Measurements from ENCODE around the gene ABCB9.
A peak's percentile ranks its signal among the peaks of the same experiment; 100 is the strongest.

The ABCB9 gene

DNA sequence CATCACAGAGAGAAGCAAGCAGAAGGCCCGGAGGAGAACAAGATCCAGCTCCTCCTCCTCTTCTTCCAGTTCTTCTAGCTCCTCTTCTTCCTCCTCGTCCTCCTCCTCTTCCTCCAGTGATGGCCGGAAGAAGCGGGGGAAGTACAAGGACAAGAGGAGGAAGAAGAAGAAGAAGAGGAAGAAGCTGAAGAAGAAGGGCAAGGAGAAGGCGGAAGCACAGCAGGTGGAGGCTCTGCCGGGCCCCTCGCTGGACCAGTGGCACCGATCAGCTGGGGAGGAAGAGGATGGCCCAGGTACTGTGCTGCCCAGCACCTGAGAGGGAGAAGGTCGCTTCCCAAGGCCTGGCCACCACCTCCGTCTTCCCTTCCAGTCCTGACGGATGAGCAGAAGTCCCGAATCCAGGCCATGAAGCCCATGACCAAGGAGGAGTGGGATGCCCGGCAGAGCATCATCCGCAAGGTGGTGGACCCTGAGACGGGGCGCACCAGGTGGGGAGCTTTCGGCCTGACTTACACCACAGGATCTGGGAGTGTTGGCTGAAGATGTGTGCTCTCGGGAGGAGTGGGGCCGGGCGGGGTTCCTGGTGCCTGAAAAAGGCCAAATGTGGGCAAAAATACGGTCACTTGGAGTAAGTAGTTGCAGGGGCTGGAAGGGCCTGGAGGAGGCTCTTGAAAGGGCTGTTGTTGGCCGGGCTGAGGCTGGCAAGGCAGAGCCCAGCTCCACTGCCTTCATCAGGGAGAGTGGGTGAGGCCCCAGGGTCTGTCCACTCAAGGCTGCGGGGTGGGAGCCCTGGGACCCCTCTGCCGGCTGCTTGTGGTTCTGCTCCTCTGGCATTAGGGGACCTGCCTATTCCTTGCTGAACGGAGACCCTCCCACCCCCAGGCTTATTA is 15.6 kb upstream of the ABCB9 start:
- no peak for DNase-seq (ENCODE audit: low read depth, low spot score)

DNA sequence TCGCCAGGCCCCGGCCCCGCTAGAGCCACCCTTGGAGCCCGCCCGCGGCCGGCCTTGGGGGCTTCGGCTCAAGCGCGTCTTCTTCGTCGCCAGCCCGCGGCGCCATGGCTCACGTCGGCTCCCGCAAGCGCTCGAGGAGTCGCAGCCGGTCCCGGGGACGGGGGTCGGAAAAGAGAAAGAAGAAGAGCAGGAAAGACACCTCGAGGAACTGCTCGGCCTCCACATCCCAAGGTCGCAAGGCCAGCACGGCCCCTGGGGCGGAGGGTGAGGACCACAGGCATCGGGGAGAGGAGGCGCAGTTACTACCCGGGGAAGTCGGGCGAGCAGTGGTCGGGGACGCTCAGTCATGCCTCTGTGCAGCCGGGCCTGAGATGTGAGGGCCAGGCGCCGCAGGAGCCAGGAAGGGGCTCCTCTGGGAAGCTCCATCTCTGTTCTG is 14.8 kb upstream of the ABCB9 start:
- DNase-seq (ENCODE audit: low read depth, low spot score) = no peak

DNA sequence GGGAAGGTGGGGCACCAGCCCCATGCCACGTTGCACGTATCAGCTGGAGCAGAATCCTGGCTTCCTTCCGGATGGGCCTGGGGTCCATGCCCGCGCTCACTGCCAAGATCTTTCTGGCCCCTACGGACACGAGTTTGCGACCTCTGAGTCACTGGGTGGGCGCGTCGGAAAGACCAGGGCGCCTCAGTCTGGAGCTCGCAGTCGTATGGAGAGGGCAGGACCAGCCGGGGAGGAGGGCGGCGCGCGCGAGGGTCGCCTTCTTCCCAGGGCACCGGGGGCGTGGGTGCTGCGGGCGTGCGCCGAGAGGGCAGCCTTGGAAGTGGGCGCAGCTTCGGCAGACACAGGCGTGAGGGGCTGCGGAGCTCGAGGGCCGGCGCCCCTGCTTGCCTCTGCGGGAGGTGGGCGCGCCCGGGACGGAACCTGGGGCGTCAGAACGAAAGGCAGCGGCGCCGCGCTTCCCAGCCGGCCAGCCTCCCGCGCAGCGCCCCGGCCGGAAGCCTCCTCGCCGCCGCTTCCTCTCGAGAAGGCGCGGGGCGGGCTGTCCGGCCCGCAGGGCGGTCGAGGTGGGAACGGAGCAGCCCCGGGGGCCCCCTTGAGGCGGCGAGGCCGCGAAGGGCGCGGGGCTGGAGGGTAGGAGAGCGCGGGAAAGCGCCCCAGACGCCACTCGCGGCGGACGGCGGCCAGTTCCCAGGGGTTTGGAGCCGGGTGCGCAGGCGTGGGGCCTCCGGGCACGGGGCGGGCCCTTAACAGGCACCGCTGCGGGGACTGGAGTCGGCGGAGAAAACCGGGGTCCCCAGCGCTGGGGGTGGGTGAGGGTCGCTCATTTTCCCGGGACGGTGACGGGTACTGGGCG is 14.1 kb upstream of the ABCB9 start, which contains the start of gene ARL6IP4:
ARL6IP4 (plus strand) TSS at position 499 of the 853 bp plus-strand sequence. CDS start 459 bp downstream, outside the sequence.
- DNase-seq (ENCODE audit: low read depth, low spot score) = no peak

DNA sequence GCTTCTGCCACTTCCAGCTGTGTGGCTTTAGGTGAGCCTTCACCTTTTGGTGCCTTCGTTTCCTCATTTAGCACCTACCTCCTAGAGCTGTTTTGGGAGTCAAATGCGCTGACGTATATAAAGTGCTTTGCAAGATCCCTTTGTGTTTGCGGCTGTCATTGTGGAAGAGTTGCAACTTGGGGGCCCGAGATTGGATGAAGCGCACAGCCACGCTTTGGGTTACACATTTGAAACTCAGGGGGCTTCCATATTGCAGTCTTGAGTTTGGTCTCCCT is 13.6 kb upstream of the ABCB9 start:
- DNase-seq (ENCODE audit: low read depth, low spot score) = no peak

DNA sequence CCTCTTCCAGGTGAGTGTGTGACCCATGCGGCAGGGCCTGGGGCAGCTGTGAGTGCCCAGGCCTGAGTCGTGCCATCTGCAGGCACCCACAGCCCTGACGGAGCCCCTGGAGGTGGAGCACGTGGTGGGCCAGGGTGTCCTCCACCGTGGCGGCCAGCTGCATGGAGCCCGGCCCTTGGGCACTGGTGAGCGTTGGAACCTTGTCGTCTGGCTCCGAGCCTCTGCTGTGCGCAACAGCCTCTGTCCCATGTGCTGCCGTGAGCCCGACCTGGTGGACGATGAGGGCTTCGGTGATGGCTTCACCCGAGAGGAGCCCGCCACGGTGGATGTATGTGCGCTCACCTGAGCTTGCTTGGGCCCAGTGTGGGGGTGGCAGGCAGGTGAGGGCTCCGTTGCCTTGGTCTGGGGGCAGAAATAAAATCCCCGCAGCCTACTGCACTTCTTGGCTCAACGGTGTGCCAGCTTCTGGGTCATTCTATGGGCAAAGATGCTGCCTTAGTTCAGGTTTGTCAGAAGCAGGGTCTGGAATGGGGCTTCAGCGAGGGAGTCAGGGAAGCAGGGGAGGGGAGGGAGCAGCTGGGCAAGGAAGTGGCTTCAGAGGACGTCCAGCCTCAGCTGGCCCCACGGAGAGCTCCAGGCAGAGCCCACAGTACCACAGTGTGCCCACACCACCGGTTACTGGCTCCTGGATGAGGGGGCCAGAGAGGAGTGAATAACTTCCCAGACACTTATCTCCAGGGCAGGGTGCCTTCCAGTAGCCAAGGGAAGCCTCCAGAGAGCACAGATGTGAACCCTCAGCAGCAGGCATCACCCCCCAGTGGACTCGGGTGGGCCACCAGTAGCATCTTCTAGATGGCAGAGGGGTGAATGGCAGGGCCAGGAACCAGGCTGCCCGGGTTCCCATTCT is 13.0 kb upstream of the ABCB9 start:
- no peak for DNase-seq (ENCODE audit: low read depth, low spot score)

DNA sequence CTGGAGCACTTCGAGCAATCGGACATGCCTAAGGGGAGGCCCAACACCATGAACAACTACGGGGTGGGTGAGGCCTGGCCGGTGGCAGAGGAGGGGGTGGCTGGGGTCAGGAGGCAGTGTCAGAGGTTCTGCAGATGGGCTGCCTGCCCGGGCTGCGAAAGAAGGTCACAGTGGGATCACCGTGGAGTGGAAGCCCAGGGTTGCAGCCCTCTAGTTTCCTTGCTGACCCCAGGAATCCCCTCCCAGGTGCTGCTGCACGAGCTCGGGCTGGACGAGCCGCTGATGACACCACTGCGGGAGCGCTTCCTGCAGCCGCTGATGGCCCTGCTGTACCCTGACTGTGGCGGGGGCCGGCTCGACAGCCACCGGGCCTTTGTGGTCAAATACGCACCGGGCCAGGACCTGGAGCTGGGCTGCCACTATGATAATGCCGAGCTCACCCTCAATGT is 12.3 kb upstream of the ABCB9 start:
- DNase-seq (ENCODE audit: low read depth, low spot score) = no peak

DNA sequence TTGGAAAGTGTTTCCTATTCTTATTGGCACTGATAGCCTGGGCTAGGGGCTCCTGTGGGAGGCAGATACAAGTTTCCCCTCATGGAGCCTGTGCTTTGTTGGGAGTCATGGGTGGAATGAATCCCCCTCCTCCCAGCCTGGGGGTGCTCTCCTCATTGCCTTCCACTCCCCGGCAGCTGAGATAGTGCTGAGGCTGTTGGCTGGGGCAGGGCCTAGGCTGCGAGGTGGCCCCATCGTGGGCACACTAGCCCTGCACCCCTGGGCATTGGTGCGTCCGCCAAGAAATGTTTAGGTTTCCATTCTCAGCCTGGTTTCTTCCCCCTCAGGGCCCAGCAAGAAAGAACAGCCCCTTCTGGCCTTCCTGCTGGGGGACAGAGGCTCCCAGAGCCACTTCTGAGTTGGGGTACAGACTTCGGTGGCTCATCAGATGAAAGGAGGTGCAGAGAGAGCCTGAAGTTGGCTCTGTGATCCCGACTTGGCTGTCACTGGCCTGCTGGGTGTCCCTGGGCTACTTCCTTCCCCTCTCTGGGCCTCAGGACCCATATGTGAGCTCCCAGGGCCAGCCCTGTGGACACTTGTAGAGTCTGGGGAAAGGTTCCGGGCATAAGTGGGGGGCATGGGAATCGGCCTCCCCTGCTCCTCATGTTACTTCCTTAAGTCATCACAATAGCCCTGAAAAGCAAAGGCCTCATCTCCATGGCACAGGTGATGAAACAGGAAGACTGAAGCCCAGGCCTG is 11.6 kb upstream of the ABCB9 start:
- no peak for DNase-seq (ENCODE audit: low read depth, low spot score)

DNA sequence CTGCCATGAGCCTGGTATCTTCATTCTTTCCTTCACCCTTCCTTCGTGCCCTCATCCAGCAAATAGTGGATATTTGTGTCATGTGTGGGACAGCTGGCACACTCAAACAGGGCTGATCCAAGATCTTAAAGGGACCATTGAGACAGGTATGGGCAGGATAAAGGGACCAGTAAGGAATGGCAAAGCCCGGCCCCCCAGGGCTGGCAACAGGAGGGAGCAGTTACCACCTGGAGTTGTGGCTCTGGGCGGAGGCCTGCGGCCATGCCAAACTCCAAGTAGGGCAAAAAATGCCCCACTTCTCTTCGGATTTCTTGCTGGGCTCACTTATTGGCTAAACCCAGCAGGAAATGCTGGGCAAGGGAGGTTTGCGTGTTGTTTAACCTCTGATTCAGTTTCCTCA is 10.9 kb upstream of the ABCB9 start:
- DNase-seq (ENCODE audit: low read depth, low spot score) = no peak

DNA sequence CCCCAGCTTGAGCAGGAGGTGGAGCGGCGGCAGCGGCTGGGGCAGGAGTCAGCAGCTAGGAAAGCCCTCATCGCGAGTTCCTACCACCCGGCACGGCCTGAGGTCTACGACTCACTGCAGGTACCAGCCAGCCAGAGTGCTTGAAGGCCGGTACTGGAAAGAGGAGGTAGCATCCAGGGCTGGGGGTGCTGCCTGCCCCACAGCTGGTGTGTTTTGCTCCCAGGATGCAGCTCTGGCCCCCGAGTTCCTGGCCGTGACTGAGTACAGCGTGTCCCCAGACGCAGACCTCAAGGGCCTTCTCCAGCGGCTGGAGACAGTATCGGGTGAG is 10.3 kb upstream of the ABCB9 start:
- DNase-seq (ENCODE audit: low read depth, low spot score) = no peak

DNA sequence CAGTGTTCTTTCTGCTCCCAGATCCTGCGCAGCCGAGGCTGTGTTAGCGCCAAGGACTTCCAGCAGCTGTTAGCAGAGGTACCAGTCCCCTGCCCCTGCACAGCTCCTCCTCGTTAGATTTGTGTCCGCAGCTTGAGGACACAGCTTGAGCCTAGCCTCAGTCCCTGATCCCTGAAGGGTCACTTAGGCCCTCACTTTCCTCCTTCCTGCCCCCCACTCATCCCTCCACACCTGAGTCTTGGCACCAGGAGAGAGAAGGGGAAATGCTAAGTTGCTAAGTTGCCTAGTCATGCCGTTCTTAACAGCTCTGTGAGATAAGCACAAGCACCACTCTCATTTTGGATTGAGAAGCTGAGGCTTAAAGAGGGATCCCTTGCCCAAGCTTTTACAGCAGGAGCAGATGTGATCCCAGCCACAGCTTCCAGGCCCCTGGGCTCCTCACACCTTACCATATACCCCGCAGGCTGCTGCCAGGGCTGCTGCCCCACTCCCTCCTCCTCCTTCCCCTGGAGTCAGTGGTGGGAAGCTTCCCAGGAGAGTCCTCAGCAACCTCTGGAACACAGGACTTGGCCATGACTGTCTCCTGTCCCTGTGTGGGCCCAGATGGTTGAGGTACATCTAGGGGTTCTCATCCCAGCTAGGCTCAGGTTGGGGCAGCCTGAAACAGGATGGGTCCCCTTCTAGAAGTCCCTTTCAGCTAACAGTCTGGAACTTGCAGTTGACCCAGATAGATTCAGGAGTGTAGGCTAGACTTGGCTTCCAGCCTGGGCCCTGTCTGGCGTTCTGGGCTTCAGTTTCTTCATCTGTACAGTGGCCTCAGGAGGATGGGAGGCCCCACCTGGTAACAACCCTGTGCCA is 9.8 kb upstream of the ABCB9 start:
- no peak for DNase-seq (ENCODE audit: low read depth, low spot score)

DNA sequence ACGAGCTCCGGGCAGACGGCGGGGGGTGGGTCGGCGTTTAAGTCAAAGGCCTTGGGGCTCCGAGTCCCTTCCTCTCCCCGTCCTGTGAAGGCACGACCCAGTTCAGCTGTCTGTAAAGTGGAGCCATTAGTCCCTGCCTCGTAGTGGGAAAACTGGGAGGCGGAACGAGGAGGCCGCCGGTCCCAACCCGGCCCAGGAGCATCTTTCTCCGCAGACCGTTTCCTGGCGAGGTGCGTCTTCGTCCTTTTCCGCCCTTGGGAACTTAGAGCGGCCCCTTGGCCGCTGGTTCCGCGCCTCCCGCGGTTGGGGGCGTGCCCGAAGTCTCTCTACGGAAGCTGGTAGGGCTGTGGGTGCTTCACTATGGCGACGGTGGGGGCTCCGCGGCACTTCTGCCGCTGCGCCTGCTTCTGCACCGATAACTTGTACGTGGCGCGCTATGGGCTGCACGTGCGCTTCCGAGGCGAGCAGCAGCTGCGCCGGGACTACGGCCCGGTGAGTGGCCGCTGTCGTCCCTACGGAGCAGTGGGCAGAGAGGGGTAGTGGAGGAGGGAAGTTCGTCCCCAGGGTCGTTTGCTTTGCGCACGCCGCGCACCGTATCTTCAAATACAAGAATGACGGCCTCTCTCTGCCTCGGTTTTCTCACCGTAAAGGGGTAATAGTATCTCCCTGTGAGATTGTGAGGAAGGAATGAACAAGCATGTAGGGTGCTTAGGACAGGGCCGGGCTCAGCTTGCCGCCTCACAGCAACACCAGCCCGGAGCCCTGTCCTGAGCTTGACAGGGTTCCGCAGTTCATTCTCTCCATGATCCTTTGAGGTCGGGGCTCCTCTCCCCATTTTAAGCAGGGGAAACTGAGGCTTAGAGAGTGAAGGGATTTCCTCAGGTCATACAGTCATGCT is 8.9 kb upstream of the ABCB9 start, which contains the start of gene OGFOD2:
OGFOD2 (plus strand) TSS at position 353 of the 898 bp plus-strand sequence; CDS start at position 361, 8 bp downstream.
- peak; percentile 57 for DNase-seq (ENCODE audit: low read depth, low spot score)

DNA sequence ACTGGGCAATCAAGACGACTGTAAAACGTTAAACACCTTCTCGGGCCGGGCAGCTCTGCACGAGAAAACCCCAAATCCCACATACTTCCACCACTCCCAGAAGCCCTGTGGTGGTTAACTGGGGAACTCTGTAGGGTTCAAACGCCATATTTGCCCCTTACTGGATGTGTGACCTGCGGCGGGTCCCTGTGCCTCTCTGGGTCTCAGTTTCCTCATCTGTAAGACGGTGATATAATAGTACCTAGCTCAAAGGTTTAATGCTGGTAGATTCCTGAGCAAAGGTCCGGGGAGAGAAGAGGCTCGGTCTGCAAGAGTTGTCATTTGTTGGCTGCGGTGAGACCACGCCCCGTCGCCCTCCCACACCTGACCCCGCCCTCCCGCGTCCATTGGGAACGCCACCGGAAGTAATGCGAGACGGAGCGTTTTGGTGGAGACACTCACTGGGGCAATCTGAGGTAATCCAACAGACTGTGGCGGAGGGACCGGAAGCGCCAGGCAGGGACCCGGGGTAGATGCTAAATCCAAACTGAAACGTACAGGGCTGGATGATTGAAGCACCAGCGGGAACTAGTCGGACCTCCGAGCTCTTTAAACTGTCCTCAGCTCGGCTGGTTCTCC is 8.1 kb upstream of the ABCB9 start:
- peak; percentile 95 for DNase-seq (ENCODE audit: low read depth, low spot score)

DNA sequence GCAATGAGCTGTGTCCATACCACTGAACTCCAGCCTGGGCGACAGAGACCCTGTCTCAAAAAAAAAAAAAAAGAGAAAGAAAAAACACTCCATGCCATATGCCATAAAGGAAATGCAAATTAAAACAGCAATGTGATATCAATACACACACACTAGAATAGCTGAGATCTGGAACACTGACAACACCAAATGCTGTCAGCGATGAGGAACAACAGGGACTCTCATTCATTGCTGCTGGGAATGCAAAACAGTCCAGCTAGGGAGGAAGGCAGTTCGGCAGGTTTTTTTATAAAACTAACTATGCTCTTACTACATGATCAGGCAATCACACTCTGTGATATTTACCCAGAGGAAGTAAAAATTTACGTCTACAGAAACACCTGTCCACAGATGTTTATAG is 3.4 kb upstream of the ABCB9 start:
- DNase-seq (ENCODE audit: low read depth, low spot score) = no peak

DNA sequence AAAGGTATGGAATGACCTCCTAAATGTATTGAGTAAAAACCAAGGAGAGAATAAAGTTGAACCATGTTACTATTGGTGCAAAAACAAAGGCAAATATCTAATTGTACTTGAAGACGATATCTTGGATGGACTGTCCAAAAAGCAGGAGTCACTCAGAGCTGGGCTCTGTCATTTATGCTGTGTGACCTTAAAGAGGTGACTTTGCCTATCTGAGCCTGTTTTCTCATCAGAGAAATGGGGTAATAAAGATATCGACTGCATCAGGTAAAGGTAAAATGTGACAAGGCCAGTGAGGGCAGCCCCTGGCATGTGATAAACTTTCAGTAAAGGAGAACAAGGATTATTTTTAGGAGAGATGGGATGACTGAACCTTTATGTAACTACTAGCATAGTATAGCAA is 1.8 kb upstream of the ABCB9 start:
- no peak for DNase-seq (ENCODE audit: low read depth, low spot score)

DNA sequence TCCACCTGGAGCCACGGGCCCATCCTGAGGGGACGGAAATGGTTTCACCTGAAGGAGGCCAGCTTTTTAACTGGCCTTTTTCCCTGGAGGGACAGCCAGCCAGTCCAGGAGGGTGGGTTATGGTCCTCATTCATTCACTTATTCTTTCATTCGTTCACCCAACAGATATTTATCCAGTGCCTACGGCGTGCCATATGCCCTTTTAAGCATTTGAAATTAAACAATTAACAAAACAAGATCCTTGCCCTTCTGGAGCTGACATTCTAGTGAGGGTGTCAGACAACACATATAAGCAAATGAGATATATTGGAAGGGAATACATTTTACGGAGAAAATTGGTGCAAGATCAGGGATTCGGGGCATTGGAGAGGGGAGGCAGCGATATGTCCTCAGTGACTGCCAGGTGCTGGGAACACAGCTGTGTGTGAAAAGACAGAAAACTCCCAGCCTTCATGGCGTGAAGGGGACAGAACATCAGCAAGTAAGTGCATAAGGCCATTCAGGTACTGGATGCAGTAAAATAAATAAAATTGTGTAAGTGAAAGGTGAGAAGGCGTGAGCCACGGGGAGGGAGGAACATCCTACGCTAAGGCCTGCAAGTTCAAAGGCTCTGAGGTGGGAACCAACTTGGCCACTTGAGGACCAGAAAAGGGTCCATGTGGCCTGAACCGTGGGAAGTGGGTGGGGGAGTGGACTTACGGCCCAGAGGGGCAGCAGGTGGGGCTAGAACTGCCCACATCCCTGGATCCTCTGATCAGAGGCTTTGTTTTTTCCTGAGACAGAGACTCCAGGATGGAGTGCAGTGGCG is 684 bp upstream of the ABCB9 start:
- no peak for DNase-seq (ENCODE audit: low read depth, low spot score)

DNA sequence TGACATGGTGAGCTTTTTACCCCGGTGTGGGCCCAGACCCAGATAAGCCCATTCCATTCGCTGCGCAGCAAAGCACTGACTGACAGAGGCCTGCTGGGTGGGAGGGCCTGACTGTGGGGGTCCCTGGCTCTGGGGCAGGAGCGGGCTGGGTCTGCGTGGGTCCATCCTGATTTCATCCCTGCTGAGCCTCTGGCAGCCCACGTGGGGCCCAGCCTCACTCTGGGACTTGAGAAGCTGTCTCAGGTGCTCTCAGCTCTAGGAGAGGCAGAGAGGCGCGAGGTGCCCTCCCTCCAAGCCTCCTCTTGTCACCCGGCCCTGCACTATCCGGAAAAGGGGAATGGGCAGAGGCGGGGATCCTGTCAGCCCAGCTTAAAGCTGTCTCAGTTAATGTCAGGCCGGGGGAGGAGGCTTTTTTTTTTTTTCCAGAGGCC is 927 bp downstream of the ABCB9 start:
- DNase-seq (ENCODE audit: low read depth, low spot score) = no peak

DNA sequence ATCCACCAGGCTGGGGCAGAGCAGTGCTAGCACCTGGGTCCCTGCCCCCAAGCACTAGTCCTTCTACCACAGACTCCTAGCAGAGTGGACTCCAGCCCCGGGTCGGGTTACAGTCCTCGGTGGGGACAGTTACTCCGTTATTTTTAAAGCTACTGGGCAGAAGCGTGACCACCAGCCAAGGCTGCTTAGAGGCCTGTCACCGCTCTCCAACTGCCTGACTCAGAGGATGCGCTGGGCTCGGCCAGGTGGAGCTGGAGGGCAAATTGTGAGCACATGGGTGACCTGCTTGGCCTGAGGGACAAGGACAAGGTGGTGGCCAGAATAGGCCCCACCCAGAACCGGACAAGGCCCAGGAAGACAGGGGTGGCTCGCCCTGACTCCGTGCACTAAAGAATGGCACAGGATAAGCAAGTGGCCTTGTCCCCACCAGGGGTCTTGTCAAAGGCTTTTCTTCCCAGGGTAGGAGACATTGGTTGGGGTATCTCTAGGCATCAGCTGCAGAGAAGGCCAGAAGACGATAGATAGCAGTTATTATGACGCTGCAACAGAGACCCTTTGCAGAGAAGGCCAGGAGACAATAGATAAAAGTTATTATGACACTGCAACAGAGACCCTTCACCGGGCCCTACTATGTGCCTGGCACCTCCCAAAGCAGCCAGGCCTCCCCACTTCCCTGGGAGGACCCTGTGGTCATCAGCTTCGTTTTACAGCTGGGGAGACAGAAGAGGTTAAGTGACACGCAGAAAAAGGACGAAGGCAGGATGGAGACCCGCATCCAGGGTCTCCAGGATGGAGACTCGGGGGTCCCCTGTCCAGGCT is 1.6 kb downstream of the ABCB9 start:
- no peak for DNase-seq (ENCODE audit: low read depth, low spot score)
